Progenitor cell of endocrine pancreas (in vitro differentiated cells): Measurements from ENCODE around the gene RNASET2. TPM values are rescaled to one million over a fixed set of nuclear protein-coding genes. Genes with fewer than 3 reads are reported as not detected.

Source experiments
- DNase-seq: peaks from one replicate; pipeline ENCODE4 v3.0.0; 2021; ENCODE audit warnings: low spot score; ENCODE audit not compliant: unreplicated experiment
- H3K27ac Mint-ChIP-seq: 2 replicates; pipeline ENCODE4 v1.8.0; 2021; ENCODE audit warnings: mild to moderate bottlenecking, moderate library complexity, mixed read lengths
- H3K27me3 Mint-ChIP-seq: 2 replicates; pipeline ENCODE4 v1.8.0; 2021; ENCODE audit warnings: mixed read lengths
- H3K36me3 Mint-ChIP-seq: 2 replicates; pipeline ENCODE4 v1.8.0; 2022; ENCODE audit warnings: mixed read lengths; ENCODE audit not compliant: insufficient read depth
- H3K4me1 Mint-ChIP-seq: 2 replicates; pipeline ENCODE4 v1.8.0; 2021; ENCODE audit warnings: low read depth, mixed read lengths
- H3K4me3 Mint-ChIP-seq: 2 replicates; pipeline ENCODE4 v1.8.0; 2021; ENCODE audit warnings: low read depth, mild to moderate bottlenecking, moderate library complexity, mixed read lengths
- H3K9me3 Mint-ChIP-seq: 2 replicates; pipeline ENCODE4 v1.8.0; 2021; ENCODE audit warnings: low read depth, mixed read lengths
- CTCF ChIP-seq: fragments of 200-600 bp; sonication (generic); IDR thresholded peaks from one replicate; pipeline ENCODE4 v1.5.0; 2021; ENCODE audit warnings: antibody characterized with exemption, mild to moderate bottlenecking; ENCODE audit not compliant: unreplicated experiment
- microRNA-seq: library from miRNA; unstranded; fragments of <30 nt; microRNA quantifications from one replicate; pipeline ENCODE4 v1.1.0, GENCODE V29; 2020; ENCODE audit warnings: borderline number of aligned reads; ENCODE audit not compliant: unreplicated experiment
- total RNA-seq: library from RNA; stranded (reverse); gene quantifications from 2 replicates; pipeline ENCODE4 v1.2.1, GENCODE V29; 2021

Gene RNASET2
- total RNA-seq, 1 donor from 2014 or later = 27.9 TPM

- Mint-ChIP-seq H3K27ac (no peak overlapping the region), H3K27me3 (peaks cover 10% of the 10 kb centered on the region), H3K4me1 (peaks cover 9% of the 10 kb centered on the region), H3K9me3 (peaks cover 7% of the 10 kb centered on the region), H3K4me3 (no peak overlapping the region), H3K36me3 (no peaks in the 10 kb centered on the region)
- no peak for DNase-seq
- no peak for TF ChIP-seq CTCF
Measured at GRCh38 chr6:166879594-166879993, 76.8 kb downstream of the RNASET2 start.

Small RNA genes within 50 kb of the gene (microRNA-seq; reads per million reads assigned to microRNA genes)
- 5.4 reads per million for gene MIR3939

Other genes starting within 250 kb of the RNASET2 start
- 39.0 and 47.1 TPM in 2 replicates for gene CEP43, start 42.8 kb upstream of the RNASET2 start, total RNA-seq
- not detected in 2 replicates for gene CCR6, start 166.5 kb upstream of the RNASET2 start, total RNA-seq
- not detected in 2 replicates for gene GPR31, start 201.4 kb upstream of the RNASET2 start, total RNA-seq